Measurements from ENCODE around the gene PIP4K2A.

The PIP4K2A gene

DNA sequence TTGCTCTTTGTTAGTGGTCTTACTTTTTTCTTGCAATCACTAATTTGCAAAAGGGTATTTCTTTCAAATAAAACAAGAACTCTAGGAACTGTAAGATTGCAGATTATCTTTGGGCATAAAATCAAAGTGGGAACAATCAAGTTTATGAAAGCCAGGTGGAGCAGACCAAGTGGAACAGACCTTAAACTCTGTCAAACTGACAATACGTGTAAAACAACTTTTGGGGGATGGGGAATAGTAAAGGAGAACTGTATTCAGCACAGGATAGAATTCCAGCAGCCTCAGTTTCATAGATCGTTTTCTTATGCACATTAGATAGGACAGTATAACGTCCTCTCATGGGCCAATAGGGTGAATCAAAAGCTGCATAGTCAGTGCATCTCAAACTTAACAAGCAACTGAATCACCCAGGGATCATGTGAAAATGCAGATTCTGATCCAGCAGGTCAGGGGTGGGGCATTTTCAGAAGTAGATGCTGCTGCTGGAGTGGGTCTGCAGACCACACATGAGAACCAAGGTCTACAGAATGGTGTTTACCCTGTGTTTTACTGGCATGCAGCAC lies 120.7 kb downstream of the PIP4K2A start:
- Histone ChIP-seq H3K36me3 (ENCODE audit: insufficient read depth, low read length) (peaks cover 9% of the 10 kb centered on the region), H2AFZ (ENCODE audit: low read depth, low read length) (no peak overlapping the region), H3K27me3 (ENCODE audit: insufficient read depth, low read length) (no peaks in the 10 kb centered on the region), H3K4me1 (ENCODE audit: insufficient read depth, low read length) (peaks cover 2% of the 10 kb centered on the region), H3K4me3 (ENCODE audit: low read length) (no peak overlapping the region), H3K9me3 (ENCODE audit: low read length) (no peaks in the 10 kb centered on the region)

DNA sequence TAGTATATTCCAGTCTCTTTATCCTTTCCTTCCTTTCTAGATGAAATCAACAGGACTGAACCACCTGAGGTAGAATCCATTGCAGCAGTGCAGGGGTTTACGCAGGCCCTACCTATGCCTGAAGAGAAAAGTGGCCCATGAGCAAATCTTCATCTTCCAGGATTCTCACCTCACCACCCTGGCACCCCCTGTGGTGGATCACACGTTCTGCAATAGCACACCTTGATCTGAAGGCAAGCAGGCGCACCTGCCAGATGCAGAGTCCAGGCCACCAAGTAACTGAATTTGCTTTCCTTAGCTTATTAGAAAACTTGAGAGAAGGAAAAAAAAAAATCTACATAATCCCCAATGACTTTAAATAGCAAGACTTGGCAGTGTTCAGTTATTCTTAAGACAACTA lies 121.4 kb downstream of the PIP4K2A start:
- H3K27me3 ChIP-seq (ENCODE audit: insufficient read depth, low read length) = no peaks in the 10 kb centered on the region
- peaks cover 2% of the 10 kb centered on the region for H3K4me1 ChIP-seq (ENCODE audit: insufficient read depth, low read length)
- no peaks in the 10 kb centered on the region for H3K9me3 ChIP-seq (ENCODE audit: low read length)
- H2AFZ ChIP-seq (ENCODE audit: low read depth, low read length) = no peak overlapping the region
- H3K4me3 ChIP-seq (ENCODE audit: low read length) = no peak overlapping the region
- peaks cover 9% of the 10 kb centered on the region for H3K36me3 ChIP-seq (ENCODE audit: insufficient read depth, low read length)

DNA sequence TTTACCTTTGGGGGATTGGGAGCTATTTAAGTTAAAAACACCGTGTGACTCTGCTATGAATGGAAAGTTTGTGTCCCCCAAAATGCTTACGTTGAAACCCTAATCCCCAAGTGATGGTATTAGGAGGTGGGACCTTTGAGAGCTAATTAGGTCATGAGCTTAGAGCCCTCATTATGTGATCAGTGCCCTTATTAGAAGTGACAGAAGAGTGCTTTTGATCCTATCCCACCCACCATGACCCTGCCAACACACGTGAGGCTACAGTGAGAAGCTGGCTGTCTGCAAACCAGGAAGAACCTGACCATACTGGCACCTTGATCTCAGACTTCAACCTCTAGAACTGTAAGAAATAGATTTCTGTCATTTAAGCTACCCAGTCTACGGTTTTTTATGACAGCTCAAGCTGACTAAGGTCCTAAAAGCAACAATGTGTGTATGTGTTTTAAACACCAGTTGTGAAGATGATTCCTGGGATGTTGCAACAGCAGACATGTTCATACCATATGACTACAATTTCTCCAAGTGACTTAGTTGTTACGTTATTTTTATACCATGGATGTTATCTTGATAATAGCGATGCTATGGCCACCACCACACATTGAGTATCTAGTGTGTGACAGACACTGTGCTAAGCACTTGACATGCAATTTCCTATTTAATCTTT lies 124.4 kb downstream of the PIP4K2A start:
- Histone ChIP-seq H3K27me3 (ENCODE audit: insufficient read depth, low read length) (no peaks in the 10 kb centered on the region), H3K9me3 (ENCODE audit: low read length) (no peaks in the 10 kb centered on the region), H2AFZ (ENCODE audit: low read depth, low read length) (no peak overlapping the region), H3K4me1 (ENCODE audit: insufficient read depth, low read length) (no peaks in the 10 kb centered on the region), H3K4me3 (ENCODE audit: low read length) (no peak overlapping the region), H3K36me3 (ENCODE audit: insufficient read depth, low read length) (peaks cover 9% of the 10 kb centered on the region)

DNA sequence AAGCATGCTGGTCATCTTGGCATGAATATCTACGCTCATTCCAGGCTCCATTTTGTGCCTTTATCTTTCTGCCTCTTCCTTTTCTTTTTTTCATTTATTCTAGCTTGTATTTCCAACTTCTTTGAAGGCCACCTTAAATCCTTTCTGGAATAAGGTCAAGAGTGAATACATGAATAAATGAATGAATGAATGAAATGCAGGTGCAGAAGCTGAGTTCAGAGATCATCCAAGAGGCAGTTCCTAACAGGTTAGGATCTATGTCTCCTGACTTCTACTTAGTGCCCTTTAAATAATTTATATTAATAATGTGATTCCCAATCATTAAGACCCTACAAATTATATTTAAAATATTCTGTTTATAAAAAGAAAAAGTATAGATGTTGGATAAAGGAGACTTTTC lies 125.9 kb downstream of the PIP4K2A start:
- Histone ChIP-seq H3K4me3 (ENCODE audit: low read length) (no peak overlapping the region), H3K36me3 (ENCODE audit: insufficient read depth, low read length) (peaks cover 9% of the 10 kb centered on the region)

DNA sequence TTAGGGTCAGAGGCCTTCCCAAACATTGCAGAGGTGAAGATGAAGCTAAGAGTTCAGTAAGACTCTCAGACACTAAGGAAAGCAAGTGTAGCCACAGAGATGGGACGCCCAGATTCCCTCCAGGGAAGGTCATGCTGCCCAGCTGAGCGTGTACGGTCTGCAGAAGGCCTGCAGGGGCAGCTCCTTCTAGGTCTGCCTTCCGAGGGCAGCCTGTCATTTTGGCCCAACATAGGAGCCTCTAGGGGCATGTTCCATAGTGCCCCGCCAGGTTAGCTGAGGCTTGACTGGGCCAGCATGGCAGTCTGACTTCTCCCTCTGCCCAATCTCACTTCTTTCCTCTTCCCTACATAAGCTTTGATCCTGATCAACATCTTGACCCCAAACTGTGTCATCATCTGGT lies 130.7 kb downstream of the PIP4K2A start:
- no peak overlapping the region for H2AFZ ChIP-seq (ENCODE audit: low read depth, low read length)
- H3K4me3 ChIP-seq (ENCODE audit: low read length) = no peak overlapping the region
- H3K9me3 ChIP-seq (ENCODE audit: low read length) = peaks cover 3% of the 10 kb centered on the region
- H3K4me1 ChIP-seq (ENCODE audit: insufficient read depth, low read length) = no peaks in the 10 kb centered on the region
- H3K27me3 ChIP-seq (ENCODE audit: insufficient read depth, low read length) = no peaks in the 10 kb centered on the region
- no peaks in the 10 kb centered on the region for H3K36me3 ChIP-seq (ENCODE audit: insufficient read depth, low read length)

More for the DNA sequence above, 125.9 kb downstream of the PIP4K2A start:
- no peaks in the 10 kb centered on the region for H3K9me3 ChIP-seq (ENCODE audit: low read length)
- no peak overlapping the region for H2AFZ ChIP-seq (ENCODE audit: low read depth, low read length)
- no peaks in the 10 kb centered on the region for H3K4me1 ChIP-seq (ENCODE audit: insufficient read depth, low read length)
- no peaks in the 10 kb centered on the region for H3K27me3 ChIP-seq (ENCODE audit: insufficient read depth, low read length)

DNA sequence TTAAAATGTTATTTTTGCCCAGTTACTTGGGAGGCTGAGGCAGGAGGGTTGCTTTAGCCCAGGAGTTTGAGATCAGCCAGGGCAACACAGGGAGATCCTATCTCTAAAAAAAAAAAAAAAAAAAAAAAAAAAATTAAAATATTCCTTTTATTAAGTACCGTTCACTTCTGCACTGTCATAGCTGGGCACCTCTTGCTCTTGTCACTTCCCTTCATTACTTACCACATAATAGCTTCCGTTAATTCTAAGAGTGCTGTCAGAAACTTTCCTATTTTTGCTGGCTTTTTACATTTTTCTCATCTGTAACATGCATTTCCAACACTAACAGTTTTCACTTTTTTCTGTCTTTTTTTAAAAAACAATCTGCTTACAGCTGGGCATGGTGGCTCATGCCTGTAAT lies 132.9 kb downstream of the PIP4K2A start:
- no peaks in the 10 kb centered on the region for H3K27me3 ChIP-seq (ENCODE audit: insufficient read depth, low read length)
- no peaks in the 10 kb centered on the region for H3K36me3 ChIP-seq (ENCODE audit: insufficient read depth, low read length)
- H2AFZ ChIP-seq (ENCODE audit: low read depth, low read length) = no peak overlapping the region
- peaks cover 3% of the 10 kb centered on the region for H3K9me3 ChIP-seq (ENCODE audit: low read length)
- H3K4me1 ChIP-seq (ENCODE audit: insufficient read depth, low read length) = no peaks in the 10 kb centered on the region
- no peak overlapping the region for H3K4me3 ChIP-seq (ENCODE audit: low read length)

DNA sequence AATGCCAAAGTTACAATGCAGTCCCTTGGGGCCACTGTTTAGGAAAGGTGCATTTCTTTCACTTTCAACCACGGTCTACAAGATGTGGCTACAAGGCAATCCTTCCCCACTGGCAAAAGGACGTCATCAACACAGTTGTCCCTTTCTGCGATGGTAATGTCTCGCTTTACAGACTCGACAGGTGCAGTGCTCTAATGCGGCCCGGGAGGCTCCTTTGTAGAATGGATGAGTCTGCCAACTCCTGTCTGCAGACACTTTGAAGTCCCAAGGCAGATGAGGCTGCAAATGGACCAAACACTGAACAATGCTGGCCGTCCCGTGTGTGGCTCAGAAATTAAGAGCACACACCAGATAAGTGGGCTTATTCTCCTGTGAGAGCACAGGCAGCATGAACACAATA lies 133.7 kb downstream of the PIP4K2A start:
- Histone ChIP-seq H3K27me3 (ENCODE audit: insufficient read depth, low read length) (no peaks in the 10 kb centered on the region), H3K9me3 (ENCODE audit: low read length) (peaks cover 3% of the 10 kb centered on the region), H3K4me1 (ENCODE audit: insufficient read depth, low read length) (no peaks in the 10 kb centered on the region), H3K4me3 (ENCODE audit: low read length) (no peak overlapping the region), H2AFZ (ENCODE audit: low read depth, low read length) (no peak overlapping the region), H3K36me3 (ENCODE audit: insufficient read depth, low read length) (no peaks in the 10 kb centered on the region)

DNA sequence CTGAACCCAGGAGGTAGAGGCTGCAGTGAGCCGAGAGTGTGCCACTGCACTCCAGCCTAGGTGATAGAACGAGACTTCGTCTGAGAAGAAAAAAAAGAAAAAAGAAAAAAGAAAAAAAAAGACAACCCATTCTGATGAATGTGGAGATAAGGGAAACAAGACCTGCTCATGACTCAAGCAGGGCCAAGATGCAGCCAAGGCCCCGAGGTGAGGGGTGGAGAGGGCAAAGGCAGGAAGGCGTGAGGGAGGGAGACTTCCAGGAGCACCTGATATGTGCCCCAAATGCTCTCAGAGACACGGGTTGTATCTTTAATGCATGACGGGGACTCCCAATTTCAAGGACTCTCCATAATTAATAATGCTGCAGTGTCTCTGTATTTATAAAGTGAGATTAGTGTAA lies 134.6 kb downstream of the PIP4K2A start:
- Histone ChIP-seq H2AFZ (ENCODE audit: low read depth, low read length) (no peak overlapping the region), H3K4me3 (ENCODE audit: low read length) (no peak overlapping the region), H3K36me3 (ENCODE audit: insufficient read depth, low read length) (peaks cover under 1% of the 10 kb centered on the region), H3K27me3 (ENCODE audit: insufficient read depth, low read length) (no peaks in the 10 kb centered on the region), H3K9me3 (ENCODE audit: low read length) (peaks cover 3% of the 10 kb centered on the region), H3K4me1 (ENCODE audit: insufficient read depth, low read length) (no peaks in the 10 kb centered on the region)

DNA sequence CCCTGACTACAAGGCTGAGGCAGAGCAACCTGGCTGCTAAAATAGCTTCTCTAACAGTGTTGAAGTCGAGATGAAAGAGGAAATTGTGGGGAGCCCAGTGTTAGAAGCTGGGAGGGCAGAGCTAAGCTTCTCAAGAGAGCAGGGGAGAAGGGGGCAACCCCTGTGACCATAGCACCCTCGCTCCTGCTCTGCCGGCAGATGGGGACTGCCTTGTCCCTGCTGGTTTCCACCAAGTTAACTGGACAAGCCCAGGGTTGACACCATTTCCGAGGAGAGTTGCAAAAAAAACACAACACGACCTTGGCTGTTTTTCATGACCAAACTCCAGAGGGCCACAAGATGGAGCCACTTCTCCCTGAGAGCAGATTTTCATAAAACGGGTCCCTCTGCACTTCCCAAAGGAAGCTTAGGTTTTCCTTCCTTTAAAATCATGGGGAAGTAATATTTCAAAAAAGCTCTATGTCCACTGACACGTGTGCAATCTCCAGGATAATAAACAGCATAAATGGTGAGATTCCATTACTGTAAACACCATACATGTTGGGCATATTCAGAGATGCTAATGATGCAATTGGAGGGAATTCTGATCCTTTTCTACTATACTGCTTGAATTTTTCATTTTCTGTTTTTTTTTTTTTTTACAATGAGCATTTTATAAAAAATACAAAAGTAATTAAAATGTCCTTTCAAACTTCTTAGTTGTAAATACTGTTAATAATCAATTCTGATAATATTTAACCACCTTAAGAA lies 140.4 kb downstream of the PIP4K2A start:
- Histone ChIP-seq H3K9me3 (ENCODE audit: low read length) (peaks cover 7% of the 10 kb centered on the region), H3K27me3 (ENCODE audit: insufficient read depth, low read length) (no peaks in the 10 kb centered on the region), H3K36me3 (ENCODE audit: insufficient read depth, low read length) (peaks cover 10% of the 10 kb centered on the region), H2AFZ (ENCODE audit: low read depth, low read length) (no peak overlapping the region), H3K4me3 (ENCODE audit: low read length) (no peak overlapping the region), H3K4me1 (ENCODE audit: insufficient read depth, low read length) (no peaks in the 10 kb centered on the region)

DNA sequence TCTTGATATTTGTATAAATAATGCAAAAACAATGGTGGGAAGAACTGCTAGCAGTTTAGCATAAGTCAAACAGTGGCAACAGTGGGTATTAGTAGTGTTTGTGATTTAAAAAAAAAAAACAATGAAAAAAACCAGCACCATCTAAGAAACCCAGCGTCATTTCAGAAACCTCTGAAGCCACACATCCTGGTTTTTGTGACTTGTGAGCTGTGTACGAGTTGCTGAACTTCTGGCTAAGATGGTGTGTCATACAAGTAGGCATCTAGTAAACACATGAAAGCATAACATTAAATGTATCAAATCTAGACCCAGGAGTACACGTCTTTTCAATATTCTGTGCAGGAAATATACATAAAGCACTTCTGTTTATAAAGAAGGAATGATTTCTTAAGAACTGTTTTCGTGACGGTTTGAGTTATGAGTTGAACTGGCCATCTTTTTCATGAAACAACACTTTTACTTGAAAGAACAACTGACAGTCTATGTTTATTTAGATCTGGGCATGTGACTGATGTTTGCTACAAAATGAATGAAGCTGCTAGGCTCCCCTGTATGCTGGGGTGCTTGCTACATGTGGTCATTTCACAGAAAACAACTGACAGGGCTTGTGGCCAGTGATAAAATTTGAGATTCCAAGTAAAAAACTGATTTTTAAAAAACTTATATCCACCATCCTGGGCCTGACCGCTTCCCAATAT lies 143.5 kb downstream of the PIP4K2A start:
- no peaks in the 10 kb centered on the region for H3K27me3 ChIP-seq (ENCODE audit: insufficient read depth, low read length)
- no peaks in the 10 kb centered on the region for H3K4me1 ChIP-seq (ENCODE audit: insufficient read depth, low read length)
- peaks cover 14% of the 10 kb centered on the region for H3K36me3 ChIP-seq (ENCODE audit: insufficient read depth, low read length)

DNA sequence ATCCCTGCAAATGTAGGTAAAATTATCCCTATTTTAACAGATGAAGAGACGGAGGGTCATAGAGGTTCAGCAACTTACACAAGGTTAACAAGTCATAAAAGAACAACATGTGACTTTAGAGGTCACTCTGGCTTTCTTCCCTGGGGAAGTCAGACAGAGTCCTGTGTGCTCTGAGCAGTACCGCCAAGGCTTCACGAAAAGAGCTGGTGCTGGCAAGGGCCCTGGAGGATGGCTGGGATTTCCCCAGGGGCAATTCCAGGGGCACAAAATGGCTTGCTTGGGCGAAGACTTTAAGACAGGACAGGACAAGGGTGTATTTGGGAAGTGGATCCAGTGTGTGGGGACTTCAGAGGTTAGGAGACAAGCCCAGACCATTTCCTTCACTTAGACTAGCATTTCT lies 144.1 kb downstream of the PIP4K2A start:
- Histone ChIP-seq H2AFZ (ENCODE audit: low read depth, low read length) (no peak overlapping the region), H3K4me3 (ENCODE audit: low read length) (no peak overlapping the region), H3K4me1 (ENCODE audit: insufficient read depth, low read length) (no peaks in the 10 kb centered on the region), H3K27me3 (ENCODE audit: insufficient read depth, low read length) (no peaks in the 10 kb centered on the region), H3K9me3 (ENCODE audit: low read length) (peaks cover 7% of the 10 kb centered on the region), H3K36me3 (ENCODE audit: insufficient read depth, low read length) (peaks cover 14% of the 10 kb centered on the region)

More for the DNA sequence above, 143.5 kb downstream of the PIP4K2A start:
- Histone ChIP-seq H3K4me3 (ENCODE audit: low read length) (no peak overlapping the region), H3K9me3 (ENCODE audit: low read length) (peaks cover 7% of the 10 kb centered on the region), H2AFZ (ENCODE audit: low read depth, low read length) (no peak overlapping the region)

DNA sequence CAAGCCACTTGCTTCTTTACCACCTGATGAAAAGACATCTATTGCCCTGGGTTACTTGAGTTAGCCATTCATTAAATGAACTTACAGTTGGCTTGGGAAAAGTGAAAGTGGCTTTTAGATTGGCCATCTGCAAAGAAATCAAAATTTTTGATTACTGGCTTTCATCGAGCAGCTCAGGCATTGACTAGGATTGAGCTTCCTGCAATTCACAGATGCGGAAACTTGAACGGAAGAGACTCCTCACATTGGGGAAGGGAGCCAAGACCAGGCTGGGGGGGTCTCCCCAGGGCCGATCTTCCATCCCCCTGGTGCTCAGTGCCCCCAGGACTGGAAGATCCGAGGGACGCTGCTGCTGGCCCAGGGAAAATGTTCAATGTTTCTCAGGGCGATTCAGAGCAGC lies 145.4 kb downstream of the PIP4K2A start:
- H3K9me3 ChIP-seq (ENCODE audit: low read length) = peaks cover 5% of the 10 kb centered on the region
- no peak overlapping the region for H3K4me3 ChIP-seq (ENCODE audit: low read length)
- no peaks in the 10 kb centered on the region for H3K27me3 ChIP-seq (ENCODE audit: insufficient read depth, low read length)
- peaks cover 11% of the 10 kb centered on the region for H3K36me3 ChIP-seq (ENCODE audit: insufficient read depth, low read length)
- H2AFZ ChIP-seq (ENCODE audit: low read depth, low read length) = no peak overlapping the region
- H3K4me1 ChIP-seq (ENCODE audit: insufficient read depth, low read length) = no peaks in the 10 kb centered on the region

DNA sequence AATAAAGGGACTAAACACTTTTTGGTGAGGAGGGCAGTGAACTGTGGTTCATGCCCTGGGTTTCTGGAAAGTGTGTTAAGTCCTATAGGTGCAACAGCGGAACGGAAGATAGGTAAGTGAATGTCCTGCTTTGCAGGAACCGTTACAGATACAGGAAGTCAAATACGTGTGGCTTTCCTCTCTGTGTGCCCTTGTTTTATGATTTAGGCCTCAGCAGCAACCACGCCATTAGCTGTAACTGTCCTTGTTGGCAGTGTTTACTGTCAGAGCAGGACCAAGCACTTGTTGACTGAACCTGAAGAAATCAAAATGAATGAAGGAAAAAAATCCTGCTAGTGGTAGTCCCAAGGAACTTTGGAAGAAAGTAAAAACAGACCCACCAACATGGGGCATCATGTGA lies 150.3 kb downstream of the PIP4K2A start:
- peaks cover 21% of the 10 kb centered on the region for H3K4me1 ChIP-seq (ENCODE audit: insufficient read depth, low read length)
- H3K27me3 ChIP-seq (ENCODE audit: insufficient read depth, low read length) = no peaks in the 10 kb centered on the region
- no peaks in the 10 kb centered on the region for H3K9me3 ChIP-seq (ENCODE audit: low read length)
- no peak overlapping the region for H3K4me3 ChIP-seq (ENCODE audit: low read length)
- H3K36me3 ChIP-seq (ENCODE audit: insufficient read depth, low read length) = peaks cover 3% of the 10 kb centered on the region
- no peak overlapping the region for H2AFZ ChIP-seq (ENCODE audit: low read depth, low read length)
